Epithelial cell of esophagus (primary cell): ENCODE results near the gene CCR6.

Experiments
- DNase-seq: peaks from one replicate; pipeline ENCODE4 v3.0.0; 2010; ENCODE audit warnings: low read depth
- H3K4me3 ChIP-seq: 2 replicates; pipeline ENCODE4 v1.5.1; 2011; ENCODE audit warnings: mild to moderate bottlenecking, low read length, control low read depth
- CTCF ChIP-seq: IDR thresholded peaks from 2 replicates; pipeline ENCODE4 v1.5.1; 2011; ENCODE audit warnings: low read depth, mild to moderate bottlenecking, low read length, control low read depth, inconsistent platforms; ENCODE audit not compliant: insufficient read depth; ENCODE audit errors: missing control alignments

Gene CCR6

DNA sequence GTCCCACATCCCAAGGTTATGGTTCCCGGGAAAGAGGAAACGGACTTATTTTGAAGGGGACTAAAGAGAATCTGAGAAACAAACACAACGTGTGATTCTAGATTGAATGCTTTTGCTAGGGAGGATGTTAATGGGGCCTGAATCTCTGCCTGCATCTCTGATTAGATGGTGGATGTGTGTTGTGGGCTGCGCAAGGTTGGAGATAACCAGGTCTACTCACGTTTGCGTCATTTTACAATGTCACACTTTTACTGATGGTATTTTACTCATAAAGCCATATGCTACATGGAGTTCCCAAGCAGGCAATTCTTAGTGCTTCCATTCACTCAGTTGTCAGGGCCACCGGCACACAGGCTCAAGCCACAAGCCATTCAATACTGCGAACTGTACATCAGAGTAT, 23.2 kb upstream of the CCR6 start:
- no peak for TF ChIP-seq CTCF
- no peak for DNase-seq
- H3K4me3 ChIP-seq: no peak overlapping the region

DNA sequence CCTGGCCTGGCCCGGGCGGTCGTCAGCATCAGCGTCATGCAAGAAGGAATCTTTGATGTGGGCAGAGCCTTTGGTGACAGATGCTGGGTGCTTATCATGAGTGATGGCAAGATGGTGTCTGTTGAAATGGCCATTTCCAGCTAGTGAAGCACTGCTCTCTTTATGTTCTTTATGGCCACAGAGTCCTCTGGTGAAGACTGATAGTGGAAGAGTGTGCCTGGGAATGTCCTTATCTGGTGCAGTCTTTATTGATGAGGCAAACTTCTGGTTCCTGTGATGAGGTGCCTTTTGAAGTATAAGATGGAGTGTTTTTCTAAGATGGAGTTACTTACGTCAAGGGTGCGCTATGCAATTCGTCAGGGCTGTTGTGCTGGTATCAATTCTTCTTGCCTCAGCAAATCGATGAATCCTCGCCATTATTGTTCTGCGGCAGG, 22.6 kb upstream of the CCR6 start:
- H3K4me3 ChIP-seq: no peak overlapping the region
- no peak for DNase-seq
- TF ChIP-seq CTCF: no peak

DNA sequence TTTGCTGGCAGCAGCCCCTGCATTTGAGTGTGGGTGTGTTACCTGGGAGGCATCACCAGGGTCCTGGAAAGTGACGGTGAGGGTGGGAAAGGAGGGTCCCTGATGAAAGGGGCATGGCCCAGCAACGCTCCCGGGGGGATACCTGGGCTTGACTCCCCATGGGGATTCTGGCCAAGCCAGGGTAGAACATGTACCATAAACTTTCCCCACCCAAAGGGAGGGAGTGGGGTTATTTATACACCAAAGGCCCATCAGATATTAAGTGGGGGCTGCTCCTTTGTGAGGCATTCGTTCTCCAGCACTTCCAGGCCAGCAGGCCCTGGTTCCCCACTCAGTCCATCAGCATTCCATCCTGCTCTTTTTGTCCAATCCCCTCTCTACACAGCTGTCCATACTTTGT, 20.6 kb upstream of the CCR6 start:
- no peak overlapping the region for H3K4me3 ChIP-seq
- TF ChIP-seq CTCF: no peak
- DNase-seq: no peak

DNA sequence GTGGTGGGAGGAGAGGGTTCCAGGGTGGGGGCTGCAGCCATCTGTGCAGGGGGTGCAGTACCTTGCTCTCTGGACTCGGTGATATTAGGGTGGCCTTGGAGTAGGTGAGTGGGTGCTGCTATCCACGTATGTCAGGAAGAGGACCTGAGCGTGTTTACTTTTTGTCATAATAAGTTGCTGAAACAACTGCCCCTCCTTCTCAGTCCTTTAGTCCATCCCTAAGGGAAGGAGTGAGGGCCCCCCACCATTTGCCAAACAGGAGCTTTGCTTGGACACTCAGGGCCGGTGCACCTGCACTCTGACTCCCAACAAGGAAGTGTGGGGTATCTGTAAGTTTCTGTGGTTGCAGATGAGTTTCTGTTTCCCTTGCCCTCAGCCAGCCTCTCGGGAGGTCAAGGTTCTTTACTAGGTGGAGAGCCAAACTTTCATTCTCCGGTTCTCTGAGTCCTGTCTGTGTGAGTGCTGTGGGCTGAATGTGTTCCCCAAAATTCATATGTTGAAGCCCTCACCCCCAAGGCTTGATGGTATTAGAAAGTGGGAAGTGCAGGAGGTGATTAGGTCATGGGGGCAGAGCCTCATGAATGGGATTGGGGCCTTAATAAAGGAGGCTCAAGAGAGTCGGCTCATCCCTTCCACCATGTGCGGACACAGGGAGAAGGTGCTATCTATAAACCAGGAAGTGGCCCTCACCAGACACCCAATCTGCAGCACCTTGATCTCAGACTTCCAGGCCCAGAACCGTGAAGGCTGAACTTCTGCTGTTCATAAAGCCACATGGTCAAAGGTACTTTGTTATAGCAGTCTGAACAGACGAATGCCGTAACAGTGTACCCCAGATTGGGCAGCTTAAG, 19.6 kb upstream of the CCR6 start:
- no peak overlapping the region for H3K4me3 ChIP-seq
- DNase-seq: no peak

DNA sequence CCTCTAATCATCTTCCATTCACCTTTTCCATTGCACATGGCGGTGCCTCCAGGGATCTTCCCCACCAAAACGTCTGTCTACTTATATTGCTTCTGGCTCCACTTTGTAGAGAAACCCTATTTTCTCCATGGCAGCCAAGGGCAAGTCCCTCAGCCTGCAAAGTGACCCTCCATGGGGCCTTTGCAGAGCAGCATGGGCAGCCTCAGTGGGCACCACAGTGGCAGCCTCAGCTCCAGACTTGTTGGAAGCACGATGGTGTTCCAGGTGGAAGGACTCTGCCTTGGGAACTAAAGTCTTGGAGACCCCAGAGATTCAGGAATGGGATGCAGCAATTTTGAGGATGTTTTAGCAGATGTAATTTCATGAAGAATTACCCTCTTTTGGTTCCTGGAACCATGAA, 18.5 kb upstream of the CCR6 start:
- H3K4me3 ChIP-seq: no peak overlapping the region
- no peak for DNase-seq
- no peak for TF ChIP-seq CTCF

More for the DNA sequence above, 19.6 kb upstream of the CCR6 start:
- no peak for TF ChIP-seq CTCF

DNA sequence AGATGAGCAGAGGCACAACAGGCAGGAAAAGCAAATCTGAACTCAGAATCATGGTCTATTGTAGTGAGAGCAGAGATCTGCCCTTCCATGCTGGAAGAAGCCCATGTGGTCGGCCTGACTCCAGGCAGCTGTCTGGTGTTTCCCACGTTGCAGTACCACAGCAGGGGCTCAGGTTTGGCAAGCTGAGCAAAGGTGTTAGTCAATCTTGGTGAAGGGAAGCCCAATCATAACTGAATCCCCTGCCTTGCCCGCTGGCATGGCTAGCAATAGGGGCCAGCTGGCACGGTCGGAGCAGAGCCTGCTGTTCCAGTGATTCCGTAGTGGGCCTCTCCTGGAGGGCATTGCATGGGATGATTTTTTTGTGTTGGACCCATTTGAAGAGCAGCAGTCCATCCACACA, 17.8 kb upstream of the CCR6 start:
- no peak for TF ChIP-seq CTCF
- no peak overlapping the region for H3K4me3 ChIP-seq
- DNase-seq: no peak

DNA sequence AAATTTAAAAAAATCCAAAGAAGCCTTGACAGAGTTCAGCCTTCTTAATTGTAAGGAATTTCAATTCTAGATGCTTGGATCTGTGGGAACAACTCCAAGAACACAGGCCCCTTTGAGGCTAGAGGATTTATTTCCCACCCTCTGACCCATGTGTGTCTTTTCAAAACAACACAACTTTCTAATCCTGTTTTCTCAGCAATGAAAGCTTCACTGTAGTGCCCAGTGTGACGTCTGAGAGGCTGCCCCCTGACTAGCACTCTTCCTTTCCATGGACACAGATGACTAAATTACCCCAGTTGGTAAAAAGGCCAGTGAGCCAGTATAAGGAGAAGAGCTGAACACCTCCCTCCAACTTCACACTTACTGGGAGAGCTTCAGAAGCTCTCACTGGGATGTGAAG, 16.5 kb upstream of the CCR6 start:
- no peak for TF ChIP-seq CTCF
- no peak overlapping the region for H3K4me3 ChIP-seq
- DNase-seq: no peak
